ENCODE results near the gene ZNF664.

The ZNF664 gene

GRCh38 chr12:123972457-123973401 is at the start of gene ZNF664, which contains the start of gene CCDC92:
Gene ZNF664, plus strand, starts transcription at chr12:123973215. Its CDS starts 38,930 bp downstream, at chr12:124012145.
Gene CCDC92, minus strand, starts transcription at chr12:123972831. Its CDS starts 28,526 bp downstream, at chr12:123944305.
- DNase-seq, result peak; percentile 90

- DNase-seq, result no peak
Measured at GRCh38 chr12:123923927-123924326, 49.1 kb upstream of the ZNF664 start.

GRCh38 chr12:123924539-123924938 is 48.5 kb upstream of the ZNF664 start:
- DNase-seq, result no peak

DNA sequence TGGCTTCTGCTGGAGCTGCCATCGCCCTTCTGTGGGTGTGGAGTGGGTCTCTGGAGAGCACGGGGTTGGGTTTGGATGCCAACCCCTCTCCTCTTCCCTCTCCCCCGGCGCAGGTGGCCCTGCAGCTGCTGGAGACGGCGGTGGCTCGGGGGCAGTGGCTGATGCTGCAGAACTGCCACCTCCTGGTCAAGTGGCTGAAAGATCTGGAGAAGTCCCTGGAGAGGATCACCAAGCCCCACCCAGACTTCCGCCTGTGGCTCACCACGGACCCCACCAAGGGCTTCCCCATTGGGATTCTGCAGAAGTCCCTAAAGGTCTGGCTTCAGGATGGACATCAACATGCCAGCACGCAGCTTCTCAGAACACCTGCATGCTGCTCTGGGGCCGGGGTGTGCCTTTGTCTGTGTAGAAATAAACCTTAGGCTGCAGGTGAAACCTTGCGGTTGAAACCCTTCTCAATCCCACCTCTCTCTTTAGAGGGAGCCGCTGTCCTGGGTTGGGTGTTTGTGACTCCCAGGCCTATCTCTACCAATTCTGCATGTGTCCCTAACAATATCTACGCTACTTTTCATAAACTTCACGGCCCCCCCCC is 44.6 kb upstream of the ZNF664 start:
- DNase-seq, result peak; percentile 49

DNA sequence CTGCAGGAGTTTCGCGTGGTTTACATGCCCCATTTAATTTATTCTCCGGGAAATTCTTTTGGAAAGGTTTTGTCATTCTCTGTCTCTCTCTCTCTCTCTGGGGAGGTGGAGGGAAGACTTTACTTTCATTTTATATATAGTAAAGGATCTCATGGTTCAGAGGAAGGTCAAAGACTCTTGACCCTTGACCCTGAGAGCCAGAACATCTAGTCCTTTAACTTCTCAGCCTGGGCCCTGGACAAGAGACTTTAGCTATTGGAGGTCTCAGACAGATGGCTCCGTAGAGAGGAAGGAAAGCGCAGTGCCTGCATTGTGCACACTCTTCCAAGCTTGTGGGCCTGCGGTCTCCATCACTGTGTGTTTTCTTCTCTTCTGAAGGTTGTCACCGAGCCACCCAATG is 44.1 kb upstream of the ZNF664 start:
- DNase-seq, result no peak

- DNase-seq, result no peak
Measured at GRCh38 chr12:123929946-123930583, 43.0 kb upstream of the ZNF664 start.

DNA sequence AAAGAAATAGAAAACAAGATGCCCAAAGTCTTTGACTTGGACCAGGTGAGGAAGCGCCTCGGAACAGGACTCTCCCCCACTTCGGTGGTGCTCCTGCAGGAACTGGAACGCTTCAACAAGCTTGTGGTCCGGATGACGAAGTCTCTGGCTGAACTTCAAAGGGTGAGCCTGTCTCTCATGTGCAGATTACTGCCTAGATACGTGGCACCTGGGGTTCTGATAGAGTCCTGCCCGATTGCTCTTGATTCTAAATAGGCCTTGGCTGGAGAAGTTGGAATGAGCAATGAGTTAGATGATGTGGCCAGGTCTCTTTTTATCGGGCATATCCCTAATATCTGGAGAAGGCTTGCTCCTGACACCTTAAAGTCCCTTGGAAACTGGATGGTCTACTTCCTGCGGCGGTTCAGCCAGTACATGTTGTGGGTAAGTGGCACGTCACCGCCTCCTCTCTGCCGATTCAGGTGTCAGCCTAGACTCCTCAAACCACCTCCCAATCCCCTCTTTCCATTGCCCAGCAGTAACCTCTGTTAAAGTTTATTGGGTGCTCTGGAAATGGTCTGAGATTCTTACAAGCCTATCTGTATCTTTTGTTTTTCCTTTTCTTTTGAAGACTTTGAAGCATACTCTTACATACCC is 41.2 kb upstream of the ZNF664 start:
- DNase-seq, result no peak

DNA sequence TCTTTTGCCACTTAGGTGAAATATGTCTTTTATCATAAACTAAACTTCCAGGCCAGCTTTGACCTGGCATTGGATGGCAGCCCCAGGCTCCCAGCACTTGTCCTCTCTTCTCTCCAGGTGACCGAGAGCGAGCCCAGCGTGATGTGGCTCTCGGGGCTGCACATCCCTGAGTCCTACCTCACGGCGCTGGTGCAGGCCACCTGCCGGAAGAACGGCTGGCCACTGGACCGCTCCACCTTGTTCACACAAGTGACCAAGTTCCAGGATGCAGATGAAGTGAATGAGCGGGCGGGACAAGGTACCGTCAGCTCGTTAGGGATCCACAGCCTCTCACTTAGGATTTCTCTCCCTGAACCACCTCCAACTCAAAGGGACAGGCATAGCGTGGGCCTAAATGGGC is 39.8 kb upstream of the ZNF664 start:
- DNase-seq, result no peak

DNA sequence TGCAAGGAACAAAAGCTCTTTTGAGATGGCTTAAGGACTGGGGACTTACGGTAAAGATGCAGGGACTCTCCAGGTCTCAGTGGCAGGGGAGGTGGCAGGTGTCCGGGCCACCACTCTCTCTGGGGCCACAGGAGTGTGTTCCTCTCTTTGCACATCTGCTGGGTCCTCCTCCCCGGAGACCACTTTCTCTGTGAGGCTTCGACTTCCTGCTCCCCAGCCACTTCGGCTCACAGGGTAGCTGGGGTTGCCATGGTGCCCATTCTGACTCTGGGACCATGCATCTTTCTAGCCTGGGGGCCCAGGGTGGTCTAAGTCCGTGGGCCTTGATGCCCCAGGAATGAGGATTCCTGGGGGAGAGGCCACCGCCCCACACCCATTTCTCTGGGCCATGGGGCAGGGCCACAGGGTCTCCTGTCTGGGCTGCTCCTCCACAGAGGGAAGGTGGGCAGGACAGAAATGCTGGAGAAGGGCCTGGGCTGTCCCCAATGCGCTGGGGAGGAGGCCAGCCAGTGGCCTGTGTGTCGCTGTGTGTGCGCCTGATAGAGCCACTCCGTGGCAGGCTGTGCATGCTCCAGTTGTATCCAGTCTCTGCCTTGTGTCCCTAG is 38.9 kb upstream of the ZNF664 start:
- no peak for DNase-seq

- no peak for DNase-seq
Measured at GRCh38 chr12:123934829-123935228, 38.2 kb upstream of the ZNF664 start.

GRCh38 chr12:123935956-123936355 is 37.1 kb upstream of the ZNF664 start:
- no peak for DNase-seq

DNA sequence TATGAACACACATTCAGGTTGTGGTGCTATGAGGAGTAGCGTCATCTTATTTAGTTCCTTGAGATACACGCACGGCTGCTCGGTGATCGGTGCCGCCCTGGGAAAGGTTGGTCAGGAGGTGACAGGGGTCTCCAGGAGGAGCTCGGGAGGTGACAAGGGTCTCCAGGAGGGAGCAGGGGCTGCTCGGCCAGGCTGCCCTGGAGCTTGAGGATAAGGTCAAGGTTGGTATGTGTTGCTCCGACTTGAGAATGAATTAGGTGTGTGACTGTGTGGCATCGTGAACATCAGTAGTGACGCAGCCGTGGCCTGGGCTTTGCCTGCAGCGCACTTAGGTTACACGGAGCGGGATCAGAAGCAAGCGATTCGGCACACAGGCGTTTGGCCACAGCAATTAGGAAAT is 36.5 kb upstream of the ZNF664 start:
- DNase-seq, result no peak

GRCh38 chr12:123936956-123937706 is 35.9 kb upstream of the ZNF664 start:
- DNase-seq, result no peak

DNA sequence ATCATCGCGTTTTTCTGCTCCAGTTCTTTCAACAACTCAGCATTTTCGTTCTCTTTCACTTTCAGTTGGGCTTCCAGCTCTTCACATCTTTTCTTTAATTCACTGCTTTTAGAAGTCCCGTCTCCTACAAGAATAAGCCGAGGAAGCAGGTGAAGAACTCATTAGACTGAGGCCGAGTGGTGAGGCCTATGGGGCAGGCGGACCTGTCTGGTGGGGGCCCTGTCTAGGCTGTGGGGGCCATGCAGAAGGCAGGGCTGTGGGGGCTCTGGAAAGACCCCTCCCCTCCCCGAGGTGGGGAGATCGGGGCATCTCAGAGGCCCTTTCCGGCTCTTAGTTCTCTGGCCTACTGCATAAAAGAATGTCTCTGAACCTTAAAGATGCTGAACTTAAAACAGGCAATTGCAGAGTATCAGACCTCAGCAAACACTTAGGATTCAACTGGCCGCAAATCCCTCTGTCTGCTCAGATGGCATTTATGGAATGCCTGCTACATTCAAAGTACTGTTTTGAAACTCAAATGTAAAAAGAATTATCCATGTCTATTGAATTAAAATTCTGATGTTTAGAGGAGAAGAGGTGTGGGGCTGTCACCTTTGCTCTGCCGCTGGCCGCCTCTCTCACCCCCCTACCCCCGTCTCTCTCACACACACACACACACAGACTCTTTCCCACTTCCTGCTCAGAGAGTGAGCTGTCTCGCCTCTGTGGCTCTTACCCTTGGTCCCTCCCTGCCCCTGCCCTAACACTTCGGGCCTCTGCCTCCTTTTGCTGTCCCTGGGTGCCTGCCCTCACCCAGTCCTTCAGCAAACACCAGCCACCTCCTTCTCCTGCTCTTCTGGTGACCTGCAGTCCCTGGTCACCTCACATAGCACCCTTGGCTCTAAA is 35.1 kb upstream of the ZNF664 start:
- DNase-seq, result no peak

- DNase-seq, result no peak
Measured at GRCh38 chr12:123938679-123939480, 34.1 kb upstream of the ZNF664 start.

DNA sequence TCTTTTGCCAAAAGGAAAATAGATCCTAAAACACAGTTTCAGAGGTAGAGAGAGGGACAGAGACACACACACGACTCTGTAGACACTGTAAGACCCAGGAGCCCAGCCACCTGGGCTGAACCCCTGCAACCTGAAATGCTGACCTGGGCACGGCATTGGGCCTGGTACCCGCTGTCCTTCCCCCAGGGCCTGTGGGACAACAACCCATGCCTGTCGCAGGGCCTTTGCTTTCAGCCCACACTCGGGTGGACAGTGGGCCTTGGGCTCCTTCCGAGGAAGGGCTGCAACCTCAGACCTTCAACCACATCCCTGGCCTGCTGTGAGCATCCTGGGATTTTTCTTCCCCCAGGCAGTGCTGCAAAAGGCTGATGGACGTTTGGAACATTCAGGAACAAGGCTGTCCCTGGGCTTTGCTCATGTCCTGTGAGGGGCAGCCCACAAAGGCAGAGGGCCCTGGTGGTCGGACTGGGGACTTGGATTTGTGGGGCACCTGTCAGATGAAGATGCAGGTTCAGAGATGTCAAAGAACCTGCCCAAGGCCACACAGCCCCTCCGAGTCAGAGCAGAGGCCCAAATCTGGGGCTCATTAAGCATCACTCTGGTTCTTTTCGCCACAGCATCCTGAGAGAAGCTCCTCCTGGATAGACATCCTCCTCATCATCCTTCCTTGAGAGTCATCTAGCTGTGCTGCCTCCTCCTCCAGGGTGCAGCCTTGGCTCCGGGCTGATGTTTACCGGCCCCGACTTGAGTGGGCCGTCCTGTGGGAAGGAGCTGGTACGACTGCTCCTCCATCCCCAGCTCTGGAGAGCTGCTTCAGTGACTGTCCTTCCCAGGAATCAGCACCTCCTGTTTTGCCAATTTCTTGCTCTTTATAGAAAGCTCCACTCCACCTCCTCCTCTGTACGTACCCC is 33.0 kb upstream of the ZNF664 start:
- no peak for DNase-seq

GRCh38 chr12:123940627-123940966 is 32.4 kb upstream of the ZNF664 start:
- no peak for DNase-seq

GRCh38 chr12:123941000-123941399 is 32.0 kb upstream of the ZNF664 start:
- no peak for DNase-seq

GRCh38 chr12:123941624-123942237 is 31.3 kb upstream of the ZNF664 start:
- DNase-seq, result no peak

Measured in SHP77 treated with DMSO at 0.1 percent for 48 hours (cell line).